ENCODE results near the gene PLA2G4A.

PLA2G4A gene

DNA sequence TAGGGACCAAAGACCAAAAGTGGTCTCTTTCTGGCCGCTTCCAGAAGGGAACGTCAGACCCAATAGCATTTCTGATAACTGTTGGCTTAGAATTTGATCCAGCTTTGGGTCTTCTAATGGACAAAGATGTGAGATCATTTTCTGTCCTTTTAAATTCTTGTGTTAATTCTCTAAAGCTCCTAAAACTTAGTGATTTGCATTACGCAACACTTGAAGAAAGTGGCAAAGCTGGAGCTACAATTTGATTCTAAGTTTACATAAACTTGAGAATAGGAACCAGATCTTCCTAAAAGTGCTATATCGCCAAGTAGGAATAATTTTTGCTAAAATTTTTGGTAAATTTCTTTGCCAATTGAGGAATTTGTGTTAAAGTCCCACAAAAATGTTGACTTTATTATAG is 21.6 kb upstream of the PLA2G4A start:
- H3K9me3 Mint-ChIP-seq: no peaks in the 10 kb centered on the region
- H3K4me3 Mint-ChIP-seq: no peak overlapping the region
- H3K36me3 Mint-ChIP-seq (ENCODE audit: low read depth): no peaks in the 10 kb centered on the region
- no peaks in the 10 kb centered on the region for H3K27me3 Mint-ChIP-seq
- H3K4me1 Mint-ChIP-seq (ENCODE audit: low read depth): no peaks in the 10 kb centered on the region
- intact Hi-C loops (cut with micrococcal nuclease): no loop called here
- H3K27ac Mint-ChIP-seq: no peak overlapping the region

DNA sequence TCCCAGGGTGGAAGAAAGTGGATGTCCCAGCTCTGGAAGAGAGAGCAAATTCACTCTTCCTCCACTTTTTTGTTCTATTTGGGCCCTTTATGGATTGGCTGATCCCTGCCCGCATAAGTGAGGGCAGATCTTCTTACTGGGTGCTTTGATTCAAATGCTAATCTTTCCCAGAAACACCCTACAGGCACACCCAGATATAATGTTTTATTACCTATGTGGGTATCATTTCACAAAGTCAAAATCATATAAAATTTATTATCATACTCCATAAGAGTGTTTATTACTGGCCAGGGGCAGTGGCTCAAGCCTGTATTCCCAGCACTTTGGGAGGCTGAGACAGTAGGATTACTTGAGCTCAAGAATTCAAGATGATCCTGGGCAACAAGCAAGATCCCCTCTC is 16.9 kb upstream of the PLA2G4A start:
- intact Hi-C loops (cut with micrococcal nuclease): loop anchor here (10.0 kb wide), 1 partner anchor 67 kb away; no protein-coding TSS in a partner anchor
- H3K27me3 Mint-ChIP-seq: no peaks in the 10 kb centered on the region
- peaks cover 5% of the 10 kb centered on the region for H3K4me1 Mint-ChIP-seq (ENCODE audit: low read depth)
- no peak overlapping the region for H3K4me3 Mint-ChIP-seq
- no peak overlapping the region for H3K27ac Mint-ChIP-seq
- H3K36me3 Mint-ChIP-seq (ENCODE audit: low read depth): no peaks in the 10 kb centered on the region
- no peaks in the 10 kb centered on the region for H3K9me3 Mint-ChIP-seq

DNA sequence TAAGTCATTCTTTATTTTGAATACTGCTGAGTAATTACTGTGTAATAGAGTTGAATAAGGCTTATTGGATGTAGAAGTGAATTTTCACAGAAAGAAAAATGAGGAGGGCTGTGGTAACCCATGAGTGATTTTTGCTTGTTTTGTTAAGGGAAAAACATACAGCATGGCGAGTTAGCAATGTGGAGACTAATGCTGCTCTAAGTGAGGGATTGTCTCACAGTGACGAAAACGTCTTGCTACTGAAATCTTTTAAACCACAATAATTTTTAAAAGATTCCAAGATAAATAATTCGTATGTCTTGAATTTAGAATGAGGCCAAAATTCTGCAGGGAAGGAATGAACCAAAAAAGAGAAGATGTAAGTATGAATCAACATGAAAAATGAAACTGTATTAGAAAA is 16.2 kb upstream of the PLA2G4A start:
- Mint-ChIP-seq H3K4me3 (no peak overlapping the region), H3K27me3 (no peaks in the 10 kb centered on the region), H3K9me3 (no peaks in the 10 kb centered on the region), H3K36me3 (ENCODE audit: low read depth) (no peaks in the 10 kb centered on the region), H3K27ac (no peak overlapping the region), H3K4me1 (ENCODE audit: low read depth) (peaks cover 5% of the 10 kb centered on the region)
- intact Hi-C loops (cut with micrococcal nuclease): loop anchor here (10.0 kb wide), 1 partner anchor 68 kb away; no protein-coding TSS in a partner anchor

DNA sequence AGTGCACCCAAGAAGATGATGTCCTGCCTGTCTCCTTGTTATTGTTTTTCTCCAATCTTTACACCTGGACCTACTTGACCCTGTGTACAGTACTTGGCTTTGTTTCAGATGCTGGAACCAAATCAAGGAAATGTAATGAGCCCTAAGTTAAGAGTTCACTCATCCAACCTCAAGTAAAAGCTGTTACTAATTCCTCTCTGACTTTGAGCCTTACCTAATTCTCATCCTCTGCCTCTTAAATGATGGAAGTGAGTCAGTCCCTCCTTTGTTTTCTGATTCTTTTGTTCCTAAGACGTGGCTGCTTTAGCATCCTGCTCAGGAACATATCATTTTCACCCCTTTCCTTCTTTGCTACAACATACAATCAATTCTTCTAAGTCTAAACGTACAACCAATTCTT is 15.3 kb upstream of the PLA2G4A start:
- no peak overlapping the region for H3K27ac Mint-ChIP-seq
- no peaks in the 10 kb centered on the region for H3K36me3 Mint-ChIP-seq (ENCODE audit: low read depth)
- intact Hi-C loops (cut with micrococcal nuclease): loop anchor here (10.0 kb wide), 1 partner anchor 69 kb away; no protein-coding TSS in a partner anchor
- no peaks in the 10 kb centered on the region for H3K9me3 Mint-ChIP-seq
- peaks cover 13% of the 10 kb centered on the region for H3K4me1 Mint-ChIP-seq (ENCODE audit: low read depth)
- no peak overlapping the region for H3K4me3 Mint-ChIP-seq
- no peaks in the 10 kb centered on the region for H3K27me3 Mint-ChIP-seq

DNA sequence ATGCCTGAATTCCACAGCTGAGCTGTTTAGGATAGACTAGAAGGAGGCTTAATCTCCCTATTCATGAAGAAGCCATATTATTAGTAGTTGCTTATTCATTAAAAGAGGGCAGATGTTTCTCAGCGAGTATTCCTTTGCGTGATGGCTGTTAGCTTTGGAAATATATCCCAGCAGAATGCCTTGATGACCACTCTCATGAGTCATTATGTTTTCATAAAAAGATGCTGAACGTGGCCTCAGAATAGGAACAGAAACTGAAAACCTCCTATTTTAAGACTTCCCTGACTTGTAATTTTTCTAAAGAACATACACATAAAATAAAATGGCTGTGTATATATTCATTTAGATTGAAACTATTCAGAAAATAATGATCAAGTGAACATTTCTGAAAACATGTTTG is 9.6 kb upstream of the PLA2G4A start:
- Mint-ChIP-seq H3K9me3 (no peaks in the 10 kb centered on the region), H3K27me3 (no peaks in the 10 kb centered on the region), H3K36me3 (ENCODE audit: low read depth) (no peaks in the 10 kb centered on the region), H3K4me3 (no peak overlapping the region), H3K27ac (peak overlapping the region; percentile 46), H3K4me1 (ENCODE audit: low read depth) (peaks cover 17% of the 10 kb centered on the region)
- intact Hi-C loops (cut with micrococcal nuclease): loop anchor here (1.0 to 10.0 kb wide), 2 partner anchors 10 to 74 kb away; no protein-coding TSS in a partner anchor

DNA sequence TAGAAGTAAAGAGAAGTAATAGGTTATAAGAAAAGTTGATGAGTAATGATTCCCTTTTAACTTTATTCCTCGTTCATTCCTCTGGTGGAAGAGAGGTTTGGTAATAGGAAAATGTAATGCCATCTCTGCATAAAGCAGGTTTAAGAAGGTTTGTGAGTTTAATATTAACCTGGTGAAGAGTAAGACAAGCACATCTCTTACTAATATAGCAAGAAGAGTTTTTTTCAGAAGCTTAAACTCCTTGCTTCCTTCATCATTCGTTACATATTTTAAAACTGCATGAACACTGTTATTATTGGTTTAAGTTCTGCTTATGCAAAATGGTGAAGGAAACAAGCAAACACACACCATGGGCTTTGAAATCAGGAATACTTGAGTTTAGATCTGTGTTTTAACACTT is 9.2 kb upstream of the PLA2G4A start:
- Mint-ChIP-seq H3K27me3 (no peaks in the 10 kb centered on the region), H3K27ac (peak overlapping the region; percentile 46), H3K4me1 (ENCODE audit: low read depth) (peaks cover 17% of the 10 kb centered on the region), H3K36me3 (ENCODE audit: low read depth) (no peaks in the 10 kb centered on the region), H3K9me3 (no peaks in the 10 kb centered on the region), H3K4me3 (no peak overlapping the region)
- intact Hi-C loops (cut with micrococcal nuclease): loop anchor here (1.0 to 10.0 kb wide), 2 partner anchors 10 to 75 kb away; no protein-coding TSS in a partner anchor

DNA sequence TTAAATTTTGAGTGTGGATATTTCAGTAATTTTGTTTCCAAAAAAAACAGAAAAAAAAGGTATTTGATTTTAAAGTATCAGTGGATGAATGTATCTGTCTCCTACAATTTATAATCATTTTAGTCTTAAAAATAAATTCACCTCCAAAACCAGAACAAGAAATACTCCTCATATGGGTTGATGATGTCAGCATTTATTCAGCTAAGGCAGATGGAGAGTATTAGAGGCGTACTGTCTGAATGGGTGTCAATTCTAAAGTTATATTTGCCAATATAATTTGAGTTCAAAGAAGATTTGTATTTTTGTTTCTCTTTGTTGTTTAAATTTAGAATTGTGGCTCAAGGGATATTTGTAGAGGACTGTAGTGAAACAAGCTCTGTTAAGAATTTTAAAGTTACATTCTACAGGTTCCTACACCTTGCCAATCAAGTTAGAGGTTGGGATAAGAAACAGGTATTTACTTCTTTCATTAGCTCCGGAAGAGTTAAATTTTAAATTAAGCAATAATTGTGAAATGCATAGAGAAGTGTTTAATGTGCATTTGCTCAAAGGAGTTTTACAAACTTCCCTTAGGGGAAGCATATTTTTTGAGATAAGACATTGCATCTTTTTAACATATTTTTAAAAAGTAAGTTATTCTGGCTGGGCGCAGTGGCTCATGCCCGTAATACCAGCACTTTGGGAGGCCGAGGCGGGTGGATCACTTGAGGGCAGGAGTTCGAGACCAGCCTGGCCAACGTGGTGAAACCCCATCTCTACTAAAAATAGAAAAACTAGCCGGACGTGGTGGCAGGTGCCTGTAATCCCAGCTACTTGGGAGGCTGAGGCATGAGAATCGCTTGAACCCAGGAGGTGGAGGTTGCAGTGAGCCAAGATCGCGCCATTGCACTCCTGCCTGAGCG is 1.2 kb downstream of the PLA2G4A start:
- Mint-ChIP-seq H3K4me3 (peak overlapping the region; percentile 79), H3K4me1 (ENCODE audit: low read depth) (peaks cover 17% of the 10 kb centered on the region), H3K27ac (peak overlapping the region; percentile 88), H3K36me3 (ENCODE audit: low read depth) (no peaks in the 10 kb centered on the region), H3K27me3 (no peaks in the 10 kb centered on the region), H3K9me3 (no peaks in the 10 kb centered on the region)
- intact Hi-C loops (cut with micrococcal nuclease): loop anchor here (1.0 to 10.0 kb wide), 5 partner anchors 11 to 148 kb away; partner anchors contain the start of gene PTGS2

DNA sequence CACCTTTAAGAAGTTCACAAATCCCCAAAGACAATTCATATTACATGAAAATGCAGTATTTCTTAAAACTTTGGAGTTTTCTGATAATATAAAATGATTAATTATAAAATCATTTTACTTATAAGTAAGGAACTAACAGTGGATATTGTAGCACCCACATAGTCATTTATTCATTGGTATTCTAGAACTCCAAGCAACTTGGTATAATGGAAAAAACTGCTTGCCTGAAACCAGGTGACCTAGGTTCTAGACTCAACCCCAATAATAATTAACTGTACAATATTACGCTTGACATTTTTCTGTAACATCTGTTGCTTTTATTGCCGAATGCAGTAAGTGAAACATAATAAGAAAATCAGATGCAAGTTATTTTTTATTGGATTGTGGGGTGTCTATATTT is 2.4 kb downstream of the PLA2G4A start:
- no peaks in the 10 kb centered on the region for H3K9me3 Mint-ChIP-seq
- H3K27me3 Mint-ChIP-seq: no peaks in the 10 kb centered on the region
- H3K4me1 Mint-ChIP-seq (ENCODE audit: low read depth): peaks cover 17% of the 10 kb centered on the region
- no peaks in the 10 kb centered on the region for H3K36me3 Mint-ChIP-seq (ENCODE audit: low read depth)
- peak overlapping the region; percentile 88 for H3K27ac Mint-ChIP-seq
- intact Hi-C loops (cut with micrococcal nuclease): loop anchor here (10.0 kb wide), 1 partner anchor 54 kb away; no protein-coding TSS in a partner anchor
- H3K4me3 Mint-ChIP-seq: peak overlapping the region; percentile 59

DNA sequence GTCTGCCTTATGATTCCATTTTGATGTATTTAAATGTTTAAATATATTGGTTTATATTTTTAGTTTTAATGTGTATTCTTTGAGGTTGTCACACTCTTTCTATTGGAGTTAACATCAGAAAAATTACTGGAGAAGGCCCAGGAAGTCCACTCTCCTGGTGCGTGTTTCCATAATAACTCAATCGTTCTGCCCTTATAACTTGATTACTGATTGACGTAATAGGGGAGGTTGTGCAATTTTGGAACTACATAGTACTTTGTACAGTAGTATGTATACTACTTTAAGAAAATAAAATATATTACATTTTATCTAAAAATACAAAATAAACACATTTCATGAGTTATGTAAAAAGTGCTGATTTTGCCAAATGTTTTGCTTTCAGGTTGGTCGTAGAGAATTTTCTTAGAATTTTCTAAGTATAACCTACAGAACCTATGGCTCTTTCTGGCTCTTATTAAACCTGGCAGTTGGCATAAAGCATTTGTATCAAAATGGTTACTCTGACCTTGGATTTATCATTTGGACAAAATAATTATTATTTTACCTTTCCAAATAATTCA is 5.7 kb downstream of the PLA2G4A start:
- intact Hi-C loops (cut with micrococcal nuclease): loop anchor here (10.0 kb wide), 1 partner anchor 50 kb away; no protein-coding TSS in a partner anchor
- peaks cover 8% of the 10 kb centered on the region for H3K36me3 Mint-ChIP-seq (ENCODE audit: low read depth)
- no peak overlapping the region for H3K4me3 Mint-ChIP-seq
- H3K9me3 Mint-ChIP-seq: peaks cover 7% of the 10 kb centered on the region
- H3K27me3 Mint-ChIP-seq: no peaks in the 10 kb centered on the region
- no peak overlapping the region for H3K27ac Mint-ChIP-seq
- H3K4me1 Mint-ChIP-seq (ENCODE audit: low read depth): peaks cover 45% of the 10 kb centered on the region

DNA sequence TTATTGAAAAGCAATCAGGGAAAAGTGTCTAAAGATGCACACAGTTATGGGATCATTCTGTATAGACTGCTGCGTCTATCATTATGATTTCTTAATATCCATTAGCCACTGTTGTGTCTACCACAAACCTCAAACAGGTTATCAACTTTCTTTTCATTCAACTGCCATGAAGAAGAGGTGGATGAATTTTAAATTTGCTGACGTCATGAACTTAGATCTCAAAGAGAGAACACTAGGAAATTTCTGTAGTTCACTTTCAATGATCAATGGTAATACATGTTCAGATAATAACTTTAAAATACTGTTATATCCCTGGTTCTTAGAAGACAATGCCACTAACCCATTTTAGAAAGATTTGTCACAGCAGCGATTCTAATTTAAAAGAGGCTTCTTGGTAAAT is 6.7 kb downstream of the PLA2G4A start:
- Mint-ChIP-seq H3K27ac (no peak overlapping the region), H3K36me3 (ENCODE audit: low read depth) (peaks cover 8% of the 10 kb centered on the region), H3K4me3 (no peak overlapping the region), H3K27me3 (no peaks in the 10 kb centered on the region), H3K4me1 (ENCODE audit: low read depth) (peaks cover 44% of the 10 kb centered on the region), H3K9me3 (peaks cover 7% of the 10 kb centered on the region)
- intact Hi-C loops (cut with micrococcal nuclease): loop anchor here (10.0 kb wide), 1 partner anchor 49 kb away; no protein-coding TSS in a partner anchor

DNA sequence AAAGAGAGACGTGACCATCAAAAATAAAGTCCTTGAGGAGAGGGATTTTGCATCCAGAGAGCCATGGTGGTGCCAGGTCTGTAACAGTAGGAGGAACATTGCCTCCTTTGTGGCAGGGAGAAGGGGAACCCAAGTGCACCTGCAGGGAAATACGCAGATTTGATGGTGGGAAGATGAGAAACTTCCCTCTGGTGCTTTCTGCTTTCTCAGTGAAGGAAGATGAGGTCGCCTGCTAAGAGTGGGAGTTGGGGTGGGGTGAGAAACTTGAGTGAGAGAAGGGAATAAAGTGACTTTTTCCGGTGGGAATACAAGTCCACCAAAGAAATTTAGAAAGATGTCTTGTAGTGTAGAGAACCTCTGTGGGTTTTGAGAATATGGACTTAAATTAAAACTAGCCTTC is 9.1 kb downstream of the PLA2G4A start:
- H3K27me3 Mint-ChIP-seq: no peaks in the 10 kb centered on the region
- H3K36me3 Mint-ChIP-seq (ENCODE audit: low read depth): peaks cover 15% of the 10 kb centered on the region
- H3K4me3 Mint-ChIP-seq: peak overlapping the region; percentile 21
- peaks cover 7% of the 10 kb centered on the region for H3K9me3 Mint-ChIP-seq
- intact Hi-C loops (cut with micrococcal nuclease): loop anchor here (10.0 kb wide), 1 partner anchor 47 kb away; no protein-coding TSS in a partner anchor
- H3K27ac Mint-ChIP-seq: peak overlapping the region; percentile 56
- peaks cover 56% of the 10 kb centered on the region for H3K4me1 Mint-ChIP-seq (ENCODE audit: low read depth)

DNA sequence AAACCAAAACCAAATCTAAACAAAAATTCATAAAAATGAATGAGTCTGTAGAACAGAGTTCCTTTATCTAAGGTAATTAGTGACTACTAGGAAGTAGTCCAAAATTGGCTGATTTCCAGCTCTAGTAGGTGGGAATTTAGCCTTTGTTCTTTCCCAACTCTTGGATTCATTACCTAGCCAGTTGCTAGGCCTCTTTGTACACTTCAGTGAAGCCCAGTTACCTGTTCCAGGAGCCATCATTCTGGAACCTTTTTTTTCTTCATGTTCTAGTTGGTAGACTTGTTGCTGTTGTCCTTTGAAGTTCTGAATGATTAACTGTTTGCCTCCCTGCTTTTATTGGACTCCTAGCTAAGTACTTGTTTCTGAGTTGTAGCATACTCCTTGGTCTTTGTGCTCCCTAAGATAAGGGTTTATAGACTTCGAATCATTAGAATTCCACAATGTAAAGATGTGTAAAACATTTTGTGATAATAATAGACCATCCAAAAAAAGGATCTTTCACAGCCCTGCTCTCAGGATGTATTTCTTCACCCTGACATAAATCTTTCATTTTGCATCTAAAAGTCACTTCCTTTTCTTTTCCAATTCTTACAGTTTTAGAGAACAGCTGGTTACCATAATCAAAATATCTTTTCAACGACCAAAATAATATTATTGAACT is 9.8 kb downstream of the PLA2G4A start:
- Mint-ChIP-seq H3K9me3 (peaks cover 7% of the 10 kb centered on the region), H3K27ac (peak overlapping the region; percentile 56), H3K36me3 (ENCODE audit: low read depth) (peaks cover 15% of the 10 kb centered on the region), H3K4me1 (ENCODE audit: low read depth) (peaks cover 59% of the 10 kb centered on the region), H3K4me3 (no peak overlapping the region), H3K27me3 (no peaks in the 10 kb centered on the region)
- intact Hi-C loops (cut with micrococcal nuclease): loop anchor here (10.0 kb wide), 1 partner anchor 46 kb away; no protein-coding TSS in a partner anchor

DNA sequence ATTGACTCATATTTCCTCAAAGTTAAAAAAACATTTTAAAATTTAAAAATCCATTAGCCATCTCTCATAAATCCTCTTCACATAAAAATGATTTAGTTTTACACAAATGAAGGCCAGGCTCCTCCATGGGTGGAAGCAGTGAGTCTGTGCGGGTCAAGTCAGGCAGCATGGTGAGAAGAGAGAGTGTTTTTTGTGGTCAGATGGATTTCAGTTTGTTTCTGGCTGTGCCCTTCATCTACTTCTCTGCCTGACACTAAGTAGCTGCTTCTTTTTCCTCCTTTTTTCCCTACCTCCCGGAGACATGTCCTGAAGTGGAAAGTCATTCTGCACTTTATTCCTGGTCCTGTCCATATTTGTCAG is 10.3 kb downstream of the PLA2G4A start:
- Mint-ChIP-seq H3K27ac (peak overlapping the region; percentile 56), H3K4me1 (ENCODE audit: low read depth) (peaks cover 55% of the 10 kb centered on the region), H3K27me3 (no peaks in the 10 kb centered on the region), H3K4me3 (peak overlapping the region; percentile 42), H3K36me3 (ENCODE audit: low read depth) (peaks cover 15% of the 10 kb centered on the region), H3K9me3 (peaks cover 7% of the 10 kb centered on the region)
- intact Hi-C loops (cut with micrococcal nuclease): loop anchor here (10.0 kb wide), 1 partner anchor 46 kb away; no protein-coding TSS in a partner anchor

Measured in dendritic cell treated with granulocyte-macrophage colony-stimulating factor and Interleukin-4, amounts not matched to agents 40 ng/mL and 50 ng/mL, for 4 days (primary cell).